B cell (primary cell): ENCODE data around the gene EPM2AIP1. TPM values are rescaled to one million over a fixed set of nuclear protein-coding genes. Genes with fewer than 3 reads are reported as not detected.
A peak's percentile ranks its signal among the peaks of the same experiment; 100 is the strongest.

Source experiments
- ATAC-seq: fragments of 200-7000 bp; cut with Tn5 transposase; one replicate; pipeline ENCODE4 v1.10.0; 2021; ENCODE audit warnings: low read depth, mild to moderate bottlenecking, moderate number of reproducible peaks, moderate library complexity
- CTCF ChIA-PET: fragments of 350-600 bp; sonication (Branson Sonifier 250); formaldehyde crosslinking; loops from one replicate; lab custom pipeline; 2021; ENCODE audit warnings: antibody characterized with exemption, inconsistent platforms; lab: Charles Lee
- POLR2A ChIA-PET: fragments of 350-600 bp; sonication (Branson Sonifier 250); formaldehyde crosslinking; loops from one replicate; lab custom pipeline; 2021; ENCODE audit warnings: antibody characterized with exemption; lab: Charles Lee
- DNase-seq: peaks from one replicate; pipeline ENCODE4 v3.0.0; 2013
- H2AFZ ChIP-seq: 2 replicates; pipeline ENCODE4 v1.6.1; 2012; ENCODE audit warnings: mild to moderate bottlenecking, low read depth, low read length; ENCODE audit not compliant: insufficient read depth, poor library complexity, severe bottlenecking
- H3K27ac ChIP-seq, 2 donors: 1 replicate in 1 of 2; 2 replicates in 1 of 2; pipeline ENCODE4 v1.5.1; 2012 to 2013; ENCODE audit warnings: low read length in 2 of 2, mild to moderate bottlenecking in 2 of 2, moderate library complexity in 1 of 2
- H3K27me3 ChIP-seq, 4 experiments: fragments of 200-600 bp in 1 of 4; sonication (generic) in 1 of 4; replicated peaks in 1 of 4; 1 replicate in 2 of 4; 2 replicates in 2 of 4; pipeline versions ENCODE4 v1.6.1 to v1.7.0; 2013 to 2016; ENCODE audit warnings: low read length in 3 of 4, mild to moderate bottlenecking in 2 of 4, mixed read lengths in 1 of 4, moderate library complexity in 1 of 4; ENCODE audit not compliant: insufficient read depth in 4 of 4, control insufficient read depth in 3 of 4; ENCODE audit errors: control extremely low read depth in 1 of 4
- H3K36me3 ChIP-seq, 2 experiments: replicated peaks in 1 of 2; 1 replicate in 1 of 2; 2 replicates in 1 of 2; pipeline versions ENCODE4 v1.6.1 to v1.7.1; 2013; ENCODE audit warnings: low read length in 1 of 2; ENCODE audit not compliant: insufficient read depth in 2 of 2, control insufficient read depth in 1 of 2; ENCODE audit errors: control extremely low read depth in 1 of 2, extremely low read depth in 1 of 2
- H3K4me1 ChIP-seq, 2 donors: fragments of 200-600 bp in 1 of 2; sonication (generic) in 1 of 2; 1 replicate in 1 of 2; 2 replicates in 1 of 2; pipeline versions ENCODE4 v1.5.1 to v1.6.1; 2013 to 2017; ENCODE audit warnings: low read length in 2 of 2; ENCODE audit not compliant: control insufficient read depth in 2 of 2, insufficient read depth in 2 of 2
- H3K4me2 ChIP-seq: replicated peaks from 2 replicates; pipeline ENCODE3; 2012; ENCODE audit warnings: mild to moderate bottlenecking, low read depth, low read length; ENCODE audit not compliant: poor library complexity, severe bottlenecking
- H3K4me3 ChIP-seq, 5 experiments: fragments of 200-600 bp in 1 of 5; sonication (generic) in 1 of 5; 1 replicate in 3 of 5; 2 replicates in 2 of 5; pipeline versions ENCODE4 v1.5.1 to v1.7.0; 2011 to 2016; ENCODE audit warnings: low read length in 4 of 5, mild to moderate bottlenecking in 4 of 5, low read depth in 2 of 5, control low read depth in 1 of 5, moderate library complexity in 1 of 5; ENCODE audit not compliant: insufficient read depth in 1 of 5; ENCODE audit errors: control extremely low read depth in 1 of 5, extremely low read depth in 1 of 5
- H3K79me2 ChIP-seq: fragments of 200-600 bp; sonication (generic); one replicate; pipeline ENCODE4 v1.6.0; 2016; ENCODE audit warnings: low read length; ENCODE audit not compliant: control insufficient read depth, insufficient read depth
- H3K9ac ChIP-seq: fragments of 200-600 bp; sonication (generic); 2 replicates; pipeline ENCODE4 v1.6.1; 2017; ENCODE audit warnings: mild to moderate bottlenecking, low read length, moderate library complexity
- H3K9me3 ChIP-seq, 3 donors: one replicate each; pipeline versions ENCODE4 v1.6.1 to v1.7.1; 2013; ENCODE audit warnings: low read length in 2 of 3; ENCODE audit not compliant: control insufficient read depth in 2 of 3, insufficient read depth in 1 of 3; ENCODE audit errors: control extremely low read depth in 1 of 3
- H4K20me1 ChIP-seq: 2 replicates; pipeline ENCODE4 v1.6.0; 2012; ENCODE audit warnings: mild to moderate bottlenecking, low read length; ENCODE audit not compliant: insufficient read depth, control insufficient read depth, poor library complexity, severe bottlenecking
- H3K27ac Mint-ChIP-seq: one replicate; pipeline ENCODE4 v1.8.0; 2021; ENCODE audit warnings: mixed read lengths
- H3K27me3 Mint-ChIP-seq: one replicate; pipeline ENCODE4 v1.8.0; 2021; ENCODE audit warnings: mixed read lengths
- H3K4me1 Mint-ChIP-seq: one replicate; pipeline ENCODE4 v1.8.0; 2021; ENCODE audit warnings: mixed read lengths
- H3K4me3 Mint-ChIP-seq: one replicate; pipeline ENCODE4 v1.8.0; 2021; ENCODE audit warnings: mixed read lengths
- H3K9me3 Mint-ChIP-seq: one replicate; pipeline ENCODE4 v1.8.0; 2022; ENCODE audit warnings: mixed read lengths; ENCODE audit not compliant: insufficient read depth
- EZH2 ChIP-seq: IDR thresholded peaks from 2 replicates; pipeline ENCODE4 v1.6.1; 2012; ENCODE audit warnings: borderline replicate concordance, low read depth, mild to moderate bottlenecking, moderate library complexity, low read length; ENCODE audit not compliant: insufficient read depth, poor library complexity, severe bottlenecking
- WGBS: methylation state at CpG from one replicate; pipeline ENCODE4 v1.1.5; 2013; ENCODE audit warnings: missing lambda C conversion rate; ENCODE audit not compliant: insufficient coverage; 5-methylcytosine and 5-hydroxymethylcytosine counted together
- intact Hi-C: fragments of 100-400 bp; cut with micrococcal nuclease; formaldehyde crosslinking; loops from one replicate; pipeline ENCODE4 v1.10.0; 2022
- polyA plus RNA-seq: library from polyadenylated mRNA; depleted of rRNA; stranded (reverse); fragments of >200 nt; gene quantifications from 2 replicates; pipeline ENCODE4 v1.2.3, GENCODE V29; 2012
- total RNA-seq, 2 donors: library from RNA; stranded (reverse); fragments of 120-200 nt in 1 of 2; gene quantifications; 1 replicate in 1 of 2; 2 replicates in 1 of 2; pipeline versions ENCODE4 v1.2.3 to v1.2.4, GENCODE V29; 2013 to 2022
- TF ChIP-seq, protein P1 (sequence below): fragments of 200-600 bp; IDR thresholded peaks from one replicate; pipeline ENCODE4 v1.8.0; 2022; ENCODE audit warnings: antibody characterized with exemption, mild to moderate bottlenecking

Gene EPM2AIP1
- total and polyA plus RNA-seq, 2 donors (not counting 1 experiment from before 2014, with no cell fraction given): 13.5 to 42.4 TPM

DNA sequence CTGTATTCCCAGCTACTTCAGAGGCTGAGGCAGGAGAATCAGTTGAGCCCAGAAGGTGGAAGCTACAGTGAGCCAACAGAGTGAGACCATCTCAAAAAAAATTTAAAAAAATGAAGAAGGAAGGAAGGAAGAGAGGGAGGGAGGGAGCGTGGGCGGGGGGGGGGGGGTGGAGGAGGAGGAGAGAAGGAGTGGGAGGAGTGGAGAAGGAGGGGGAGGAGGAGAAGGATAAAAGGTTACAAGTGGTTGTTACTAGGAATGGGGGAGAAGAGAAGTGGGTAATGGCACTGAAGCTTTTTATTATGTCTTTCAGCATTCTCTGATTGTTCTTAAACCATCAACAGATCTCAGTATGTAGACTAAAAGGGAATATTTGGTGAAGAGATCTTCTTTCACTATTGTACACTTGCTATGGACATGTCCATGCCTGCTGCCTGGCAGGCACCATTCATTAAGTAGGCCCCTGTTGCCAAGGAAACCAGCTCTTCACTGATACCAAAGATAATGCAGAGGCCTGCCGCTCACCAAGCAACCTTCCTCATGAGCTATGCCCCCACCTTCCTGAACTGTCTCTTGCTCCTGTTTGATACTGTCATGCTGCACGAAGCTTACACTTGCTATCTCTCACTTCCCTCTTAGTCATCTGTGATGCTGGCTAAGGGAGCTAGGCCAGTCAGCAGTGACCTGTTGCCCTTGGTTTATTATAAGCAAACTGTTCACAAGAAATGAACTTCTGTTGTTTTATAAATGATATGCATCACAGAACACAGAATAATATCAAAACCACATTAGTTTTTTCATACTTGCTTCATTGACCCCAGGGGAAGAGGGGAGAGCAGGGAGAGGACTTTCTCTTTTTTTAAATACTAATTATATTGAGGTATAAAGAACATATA is 23.1 kb downstream of the EPM2AIP1 start:
- peak overlapping the region; percentile 36 for H3K4me3 Mint-ChIP-seq
- Histone ChIP-seq H3K9me3 (no peaks in the 10 kb centered on the region), H3K27ac (peak overlapping the region; percentile 74 to 84), H2AFZ (peak overlapping the region; percentile 47), H3K9ac (no peak overlapping the region), H3K4me2 (peak overlapping the region; percentile 49), H3K4me1 (peaks cover 21 to 25% of the 10 kb centered on the region in 2 donors), H3K36me3 (no peaks in the 10 kb centered on the region), H3K27me3 (no peaks in the 10 kb centered on the region), H4K20me1 (no peaks in the 10 kb centered on the region), H3K79me2 (no peaks in the 10 kb centered on the region), H3K4me3 (no peak overlapping the region)
- DNase-seq: peak; percentile 83
- intact Hi-C loops: loop anchor here (1.0 kb wide), 1 partner anchor 24 kb away; the partner anchor contains the start of genes EPM2AIP1 and MLH1
- H3K9me3 Mint-ChIP-seq: no peaks in the 10 kb centered on the region
- peaks cover 26% of the 10 kb centered on the region for H3K4me1 Mint-ChIP-seq
- peak; percentile 98 for ATAC-seq
- WGBS: 0% methylated on average over 1 of the region's 4 CpGs
- peak overlapping the region; percentile 91 for H3K27ac Mint-ChIP-seq
- ChIA-PET CTCF (interaction anchor here (1.0 to 1.8 kb wide), 8 partner anchors 10 to 103 kb away, joined by 3 to 27 read pairs (median 5); partner anchors contain the start of genes EPM2AIP1 and MLH1), POLR2A (interaction anchor here (0.6 to 1.6 kb wide), 8 partner anchors 17 to 333 kb away, joined by 3 to 9 read pairs (median 3); partner anchors contain the start of genes EPM2AIP1, MLH1 and TRANK1)
- TF ChIP-seq, protein P1, sequence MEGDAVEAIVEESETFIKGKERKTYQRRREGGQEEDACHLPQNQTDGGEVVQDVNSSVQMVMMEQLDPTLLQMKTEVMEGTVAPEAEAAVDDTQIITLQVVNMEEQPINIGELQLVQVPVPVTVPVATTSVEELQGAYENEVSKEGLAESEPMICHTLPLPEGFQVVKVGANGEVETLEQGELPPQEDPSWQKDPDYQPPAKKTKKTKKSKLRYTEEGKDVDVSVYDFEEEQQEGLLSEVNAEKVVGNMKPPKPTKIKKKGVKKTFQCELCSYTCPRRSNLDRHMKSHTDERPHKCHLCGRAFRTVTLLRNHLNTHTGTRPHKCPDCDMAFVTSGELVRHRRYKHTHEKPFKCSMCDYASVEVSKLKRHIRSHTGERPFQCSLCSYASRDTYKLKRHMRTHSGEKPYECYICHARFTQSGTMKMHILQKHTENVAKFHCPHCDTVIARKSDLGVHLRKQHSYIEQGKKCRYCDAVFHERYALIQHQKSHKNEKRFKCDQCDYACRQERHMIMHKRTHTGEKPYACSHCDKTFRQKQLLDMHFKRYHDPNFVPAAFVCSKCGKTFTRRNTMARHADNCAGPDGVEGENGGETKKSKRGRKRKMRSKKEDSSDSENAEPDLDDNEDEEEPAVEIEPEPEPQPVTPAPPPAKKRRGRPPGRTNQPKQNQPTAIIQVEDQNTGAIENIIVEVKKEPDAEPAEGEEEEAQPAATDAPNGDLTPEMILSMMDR: no peak
- TF ChIP-seq EZH2: no peak
- H3K27me3 Mint-ChIP-seq: no peaks in the 10 kb centered on the region
